HEK293T (cell line): ENCODE data around the gene EDEM1.

Experiments used
- CTCF ChIA-PET: fragments of 350-600 bp; formaldehyde crosslinking; extraction: SDS; loops from one replicate; lab custom pipeline; 2021; ENCODE audit warnings: antibody characterized with exemption, inconsistent platforms; lab: Yijun Ruan, JAX
- POLR2A ChIA-PET: fragments of 350-600 bp; formaldehyde crosslinking; extraction: SDS; loops from one replicate; lab custom pipeline; 2020; ENCODE audit warnings: antibody characterized with exemption, inconsistent platforms; lab: Yijun Ruan, JAX
- DNase-seq: peaks from one replicate; pipeline ENCODE4 v3.0.0; 2012; ENCODE audit warnings: mixed read lengths; ENCODE audit errors: extremely low spot score
- ARNT ChIP-seq: fragments of 450-650 bp; IDR thresholded peaks from 2 replicates; pipeline ENCODE4 v1.6.1; 2017; ENCODE audit warnings: mild to moderate bottlenecking
- BHLHE40 ChIP-seq: fragments of 450-650 bp; IDR thresholded peaks from 2 replicates; pipeline ENCODE4 v1.6.1; 2016; ENCODE audit warnings: mild to moderate bottlenecking, moderate library complexity, borderline replicate concordance
- CTBP1 ChIP-seq: fragments of 450-650 bp; IDR thresholded peaks from 2 replicates; pipeline ENCODE4 v1.6.1; 2016; ENCODE audit warnings: borderline replicate concordance
- ELF4 ChIP-seq: fragments of 450-650 bp; IDR thresholded peaks from 2 replicates; pipeline ENCODE4 v1.6.1; 2017; ENCODE audit warnings: antibody characterized with exemption
- FOXA1 ChIP-seq: fragments of 450-650 bp; IDR thresholded peaks from 2 replicates; pipeline ENCODE4 v1.6.1; 2016; ENCODE audit warnings: mild to moderate bottlenecking
- FOXK2 ChIP-seq: fragments of 450-650 bp; IDR thresholded peaks from 2 replicates; pipeline ENCODE4 v1.6.1; 2016; ENCODE audit warnings: mild to moderate bottlenecking
- FOXM1 ChIP-seq: fragments of 450-650 bp; IDR thresholded peaks from 2 replicates; pipeline ENCODE4 v1.6.1; 2017; ENCODE audit warnings: mild to moderate bottlenecking, borderline replicate concordance
- HDGF ChIP-seq: fragments of 450-650 bp; IDR thresholded peaks from 2 replicates; pipeline ENCODE4 v1.6.1; 2017; ENCODE audit warnings: antibody characterized with exemption, borderline replicate concordance
- L3MBTL2 ChIP-seq: fragments of 450-650 bp; conservative IDR thresholded peaks from 2 replicates; pipeline ENCODE4 v1.6.1; 2016; ENCODE audit warnings: mild to moderate bottlenecking
- LEF1 ChIP-seq: fragments of 450-650 bp; IDR thresholded peaks from 2 replicates; pipeline ENCODE4 v1.6.1; 2017; ENCODE audit warnings: mild to moderate bottlenecking, borderline replicate concordance
- NFRKB ChIP-seq: fragments of 450-650 bp; IDR thresholded peaks from 2 replicates; pipeline ENCODE4 v1.6.1; 2016; ENCODE audit warnings: mild to moderate bottlenecking, moderate library complexity
- PKNOX1 ChIP-seq: fragments of 450-650 bp; IDR thresholded peaks from 2 replicates; pipeline ENCODE4 v1.6.1; 2016
- SP1 ChIP-seq: fragments of 450-650 bp; IDR thresholded peaks from 2 replicates; pipeline ENCODE4 v1.6.1; 2017
- SUZ12 ChIP-seq: fragments of 450-650 bp; IDR thresholded peaks from 2 replicates; pipeline ENCODE4 v1.6.1; 2016; ENCODE audit warnings: mild to moderate bottlenecking
- TARDBP ChIP-seq: fragments of 450-650 bp; IDR thresholded peaks from 2 replicates; pipeline ENCODE4 v1.6.1; 2016
- ZNF384 ChIP-seq: fragments of 450-650 bp; IDR thresholded peaks from 2 replicates; pipeline ENCODE4 v1.6.1; 2016

The EDEM1 gene

GRCh38 chr3:5222283-5223005 is 34.9 kb downstream of the EDEM1 start:
- no peak for DNase-seq
- TF ChIP-seq ELF4 (no peak), NFRKB (no peak), ZNF384 (no peak), PKNOX1 (no peak), SUZ12 (no peak), L3MBTL2 (no peak), TARDBP (no peak), SP1 (no peak), CTBP1 (no peak), BHLHE40 (no peak), FOXK2 (no peak), FOXA1 (no peak), ARNT (no peak), HDGF (no peak), FOXM1 (no peak), LEF1 (no peak)
- POLR2A ChIA-PET: no interaction called here
- CTCF ChIA-PET: no interaction called here

- no peak for DNase-seq
- TF ChIP-seq L3MBTL2 (no peak), TARDBP (no peak), ZNF384 (peak; percentile 43; the same call in 1 of the 2 replicates), FOXA1 (no peak), SUZ12 (no peak), CTBP1 (no peak), FOXK2 (no peak), ELF4 (no peak)
- CTCF ChIA-PET: interaction anchor here (0.7 to 1.4 kb wide), 2 partner anchors 505 to 1135 kb away, joined by 3 read pairs; no protein-coding TSS in a partner anchor
- POLR2A ChIA-PET: no interaction called here
Measured at GRCh38 chr3:5226783-5227182, 39.3 kb downstream of the EDEM1 start.

- DNase-seq: no peak
- TF ChIP-seq TARDBP (no peak), ARNT (no peak), LEF1 (no peak), HDGF (no peak), FOXK2 (no peak), FOXA1 (no peak)
- ChIA-PET CTCF (interaction anchor here (1.4 kb wide), 1 partner anchor 504 kb away, joined by 3 read pairs; no protein-coding TSS in a partner anchor), POLR2A (no interaction called here)
Measured at GRCh38 chr3:5227812-5228211, 40.3 kb downstream of the EDEM1 start.

GRCh38 chr3:5229414-5229813 is 41.9 kb downstream of the EDEM1 start:
- ChIA-PET POLR2A (no interaction called here), CTCF (no interaction called here)
- TF ChIP-seq FOXK2 (no peak), FOXA1 (no peak), ZNF384 (no peak), L3MBTL2 (no peak), TARDBP (no peak), NFRKB (no peak), BHLHE40 (no peak)
- no peak for DNase-seq

GRCh38 chr3:5231074-5231473 is 43.6 kb downstream of the EDEM1 start:
- DNase-seq: no peak
- POLR2A ChIA-PET: no interaction called here

GRCh38 chr3:5231487-5231886 is 44.0 kb downstream of the EDEM1 start:
- POLR2A ChIA-PET: no interaction called here
- DNase-seq: no peak
- TF ChIP-seq PKNOX1 (no peak), HDGF (no peak), ZNF384 (no peak), TARDBP (no peak), SUZ12 (no peak), SP1 (no peak), ELF4 (no peak), BHLHE40 (no peak)
- CTCF ChIA-PET: no interaction called here

More at GRCh38 chr3:5231074-5231473, 43.6 kb downstream of the EDEM1 start:
- TF ChIP-seq ZNF384: no peak
- TF ChIP-seq PKNOX1: no peak
- no peak for TF ChIP-seq ARNT
- no peak for TF ChIP-seq NFRKB
- TF ChIP-seq FOXK2: no peak
- TF ChIP-seq BHLHE40: no peak
- TF ChIP-seq TARDBP: no peak
- TF ChIP-seq ELF4: no peak
- no peak for TF ChIP-seq SUZ12
- TF ChIP-seq HDGF: no peak
- no peak for TF ChIP-seq SP1
- TF ChIP-seq FOXA1: no peak
- TF ChIP-seq L3MBTL2: no peak
- no peak for TF ChIP-seq CTBP1
- no peak for TF ChIP-seq LEF1
- no peak for TF ChIP-seq FOXM1
- CTCF ChIA-PET: no interaction called here
